Measurements from ENCODE around the gene HORMAD2.

DNA sequence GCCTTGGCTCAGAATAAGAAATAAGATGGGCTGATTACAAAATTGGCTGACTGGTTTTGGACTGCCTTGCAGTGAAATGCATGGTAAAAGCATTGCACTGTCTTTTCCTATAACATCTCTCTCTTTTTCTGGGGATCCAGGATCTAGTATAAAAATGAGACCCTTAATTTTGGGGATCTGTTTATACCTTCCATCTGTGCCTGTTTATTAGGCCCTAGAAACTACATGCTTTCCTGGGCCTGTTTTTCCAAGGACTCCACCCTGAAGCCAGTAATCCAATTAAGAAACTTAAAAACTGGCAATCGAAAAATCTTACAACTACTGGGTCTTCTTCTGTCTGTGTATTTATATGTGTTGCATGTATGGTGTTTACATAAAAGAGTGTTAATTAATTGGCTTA lies 14.5 kb downstream of the HORMAD2 start:
- TF ChIP-seq, protein P1, sequence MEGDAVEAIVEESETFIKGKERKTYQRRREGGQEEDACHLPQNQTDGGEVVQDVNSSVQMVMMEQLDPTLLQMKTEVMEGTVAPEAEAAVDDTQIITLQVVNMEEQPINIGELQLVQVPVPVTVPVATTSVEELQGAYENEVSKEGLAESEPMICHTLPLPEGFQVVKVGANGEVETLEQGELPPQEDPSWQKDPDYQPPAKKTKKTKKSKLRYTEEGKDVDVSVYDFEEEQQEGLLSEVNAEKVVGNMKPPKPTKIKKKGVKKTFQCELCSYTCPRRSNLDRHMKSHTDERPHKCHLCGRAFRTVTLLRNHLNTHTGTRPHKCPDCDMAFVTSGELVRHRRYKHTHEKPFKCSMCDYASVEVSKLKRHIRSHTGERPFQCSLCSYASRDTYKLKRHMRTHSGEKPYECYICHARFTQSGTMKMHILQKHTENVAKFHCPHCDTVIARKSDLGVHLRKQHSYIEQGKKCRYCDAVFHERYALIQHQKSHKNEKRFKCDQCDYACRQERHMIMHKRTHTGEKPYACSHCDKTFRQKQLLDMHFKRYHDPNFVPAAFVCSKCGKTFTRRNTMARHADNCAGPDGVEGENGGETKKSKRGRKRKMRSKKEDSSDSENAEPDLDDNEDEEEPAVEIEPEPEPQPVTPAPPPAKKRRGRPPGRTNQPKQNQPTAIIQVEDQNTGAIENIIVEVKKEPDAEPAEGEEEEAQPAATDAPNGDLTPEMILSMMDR (conservative IDR thresholded peaks at IDR 0.05 in 1 of 2, IDR thresholded peaks at IDR 0.05 in 1 of 2; ENCODE audit: extremely low read depth in 1 of 2, insufficient read depth in 1 of 2, low read depth in 1 of 2, low read length in 2 of 2), result no peak
- TF ChIP-seq EZH2 (IDR thresholded peaks at IDR 0.05; ENCODE audit: borderline replicate concordance, low read length), result no peak
